Endodermal cell (in vitro differentiated cells): ENCODE measurements around the gene ARHGAP42. TPM values are rescaled to one million over a fixed set of nuclear protein-coding genes. Genes with fewer than 3 reads are reported as not detected.

ENCODE experiments used
- DNase-seq: peaks from one replicate; pipeline ENCODE4 v3.0.0-alpha.2; 2017
- H3K27ac ChIP-seq: 2 replicates; pipeline ENCODE4 v1.5.1; 2013; ENCODE audit warnings: mild to moderate bottlenecking, low read depth, low read length, moderate library complexity
- H3K27me3 ChIP-seq: 2 replicates; pipeline ENCODE4 v1.6.1; 2013; ENCODE audit warnings: mild to moderate bottlenecking, low read length, moderate library complexity; ENCODE audit not compliant: insufficient read depth, control insufficient read depth, poor library complexity, severe bottlenecking
- H3K36me3 ChIP-seq: 2 replicates; pipeline ENCODE4 v1.7.0; 2013; ENCODE audit warnings: mild to moderate bottlenecking, low read length, moderate library complexity; ENCODE audit not compliant: control insufficient read depth, insufficient read depth
- H3K4me1 ChIP-seq: one replicate; pipeline ENCODE4 v1.7.0; 2013; ENCODE audit warnings: low read length; ENCODE audit not compliant: control insufficient read depth, insufficient read depth
- H3K4me3 ChIP-seq: 2 replicates; pipeline ENCODE4 v1.5.1; 2013; ENCODE audit warnings: mild to moderate bottlenecking, low read length, moderate library complexity
- H3K9ac ChIP-seq: 2 replicates; pipeline ENCODE4 v1.6.1; 2013; ENCODE audit warnings: mild to moderate bottlenecking, low read length, moderate library complexity; ENCODE audit not compliant: poor library complexity, severe bottlenecking; ENCODE audit errors: extremely low read depth
- H3K9me3 ChIP-seq: 2 replicates; pipeline ENCODE4 v1.6.1; 2013; ENCODE audit warnings: mild to moderate bottlenecking, low read length, moderate library complexity; ENCODE audit not compliant: control insufficient read depth
- H3K27ac Mint-ChIP-seq: 2 replicates; pipeline ENCODE4 v1.8.0; 2020; ENCODE audit warnings: mixed read lengths
- H3K27me3 Mint-ChIP-seq: 2 replicates; pipeline ENCODE4 v1.8.0; 2021; ENCODE audit warnings: mild to moderate bottlenecking, mixed read lengths; ENCODE audit not compliant: insufficient read depth
- H3K36me3 Mint-ChIP-seq: 2 replicates; pipeline ENCODE4 v1.8.0; 2020; ENCODE audit warnings: low read depth, mixed read lengths
- H3K4me1 Mint-ChIP-seq: 2 replicates; pipeline ENCODE4 v1.8.0; 2020; ENCODE audit warnings: mixed read lengths
- H3K4me3 Mint-ChIP-seq: 2 replicates; pipeline ENCODE4 v1.8.0; 2020; ENCODE audit warnings: mild to moderate bottlenecking, moderate library complexity, mixed read lengths
- H3K9me3 Mint-ChIP-seq: 2 replicates; pipeline ENCODE4 v1.8.0; 2020; ENCODE audit warnings: mild to moderate bottlenecking, mixed read lengths
- WGBS, 2 experiments: methylation state at CpG; one replicate each; pipeline versions ENCODE4 v1.1.5 to v1.1.7; 2013; ENCODE audit warnings: missing lambda C conversion rate in 2 of 2, mixed read lengths in 1 of 2; ENCODE audit not compliant: insufficient coverage in 1 of 2, insufficient read length in 1 of 2; 5-methylcytosine and 5-hydroxymethylcytosine counted together
- total RNA-seq, 2 donors: library from RNA; stranded (reverse); fragmentation: NEBNext Ultra II Directional in 1 of 2; extraction: Animal tissue kit (Norgen Biotek cat#: 25700) in 1 of 2; gene quantifications; 2 replicates in 1 of 2; 3 replicates in 1 of 2; pipeline ENCODE4 v1.2.1, GENCODE V29; 2021
- TF ChIP-seq, protein P1 (sequence below): fragments of 200-600 bp; sonication (generic); conservative IDR thresholded peaks from 2 replicates; pipeline ENCODE4 v1.5.0; 2021; ENCODE audit warnings: antibody characterized with exemption, mild to moderate bottlenecking

The ARHGAP42 gene
- total RNA-seq, 2 donors from 2014 or later = 164 to 176 TPM

DNA sequence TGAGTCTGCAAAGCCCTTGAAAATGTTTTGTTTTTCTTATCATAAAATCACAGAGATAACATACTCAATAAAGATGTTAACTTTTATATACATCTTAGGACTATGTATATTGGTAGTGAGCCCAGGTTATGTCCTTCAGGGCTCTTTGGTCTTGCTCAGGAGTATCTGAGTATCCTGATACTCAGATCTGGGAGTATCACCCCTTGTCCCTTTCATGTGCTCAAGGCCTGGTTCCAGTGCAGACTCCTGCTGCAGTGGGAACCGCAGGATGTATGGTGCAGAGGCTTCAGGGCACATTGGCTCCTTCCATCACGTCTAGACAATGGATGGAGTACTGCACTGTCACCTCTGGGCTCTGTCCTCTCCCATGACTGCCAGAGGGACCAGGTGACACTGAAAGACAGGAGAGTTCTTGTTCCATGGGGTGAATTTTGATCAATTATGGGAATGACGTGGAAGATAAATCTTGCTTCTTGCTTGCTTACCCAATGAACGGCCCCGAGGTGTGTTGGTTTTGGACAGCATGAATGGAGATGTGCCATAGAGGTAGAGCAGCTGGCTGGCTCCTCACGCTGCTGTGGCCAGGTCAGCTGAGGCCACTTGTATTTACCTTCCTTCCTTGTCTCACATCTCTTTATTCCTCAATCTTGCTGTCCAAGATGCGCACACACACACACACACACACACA, 215.5 kb downstream of the ARHGAP42 start:
- no peak for DNase-seq
- Mint-ChIP-seq H3K4me1 (peaks cover 22% of the 10 kb centered on the region), H3K27me3 (no peaks in the 10 kb centered on the region), H3K4me3 (no peak overlapping the region), H3K36me3 (peaks cover 46% of the 10 kb centered on the region), H3K27ac (no peak overlapping the region), H3K9me3 (no peaks in the 10 kb centered on the region)
- Histone ChIP-seq H3K4me1 (no peaks in the 10 kb centered on the region), H3K9ac (no peak overlapping the region), H3K27me3 (no peaks in the 10 kb centered on the region), H3K4me3 (no peak overlapping the region), H3K9me3 (no peaks in the 10 kb centered on the region), H3K36me3 (peaks cover 9% of the 10 kb centered on the region), H3K27ac (no peak overlapping the region)
- 91 to 100% methylated on average over 3 to 6 of the region's 7 CpGs for WGBS, 2 experiments
- TF ChIP-seq, protein P1, sequence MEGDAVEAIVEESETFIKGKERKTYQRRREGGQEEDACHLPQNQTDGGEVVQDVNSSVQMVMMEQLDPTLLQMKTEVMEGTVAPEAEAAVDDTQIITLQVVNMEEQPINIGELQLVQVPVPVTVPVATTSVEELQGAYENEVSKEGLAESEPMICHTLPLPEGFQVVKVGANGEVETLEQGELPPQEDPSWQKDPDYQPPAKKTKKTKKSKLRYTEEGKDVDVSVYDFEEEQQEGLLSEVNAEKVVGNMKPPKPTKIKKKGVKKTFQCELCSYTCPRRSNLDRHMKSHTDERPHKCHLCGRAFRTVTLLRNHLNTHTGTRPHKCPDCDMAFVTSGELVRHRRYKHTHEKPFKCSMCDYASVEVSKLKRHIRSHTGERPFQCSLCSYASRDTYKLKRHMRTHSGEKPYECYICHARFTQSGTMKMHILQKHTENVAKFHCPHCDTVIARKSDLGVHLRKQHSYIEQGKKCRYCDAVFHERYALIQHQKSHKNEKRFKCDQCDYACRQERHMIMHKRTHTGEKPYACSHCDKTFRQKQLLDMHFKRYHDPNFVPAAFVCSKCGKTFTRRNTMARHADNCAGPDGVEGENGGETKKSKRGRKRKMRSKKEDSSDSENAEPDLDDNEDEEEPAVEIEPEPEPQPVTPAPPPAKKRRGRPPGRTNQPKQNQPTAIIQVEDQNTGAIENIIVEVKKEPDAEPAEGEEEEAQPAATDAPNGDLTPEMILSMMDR = no peak

DNA sequence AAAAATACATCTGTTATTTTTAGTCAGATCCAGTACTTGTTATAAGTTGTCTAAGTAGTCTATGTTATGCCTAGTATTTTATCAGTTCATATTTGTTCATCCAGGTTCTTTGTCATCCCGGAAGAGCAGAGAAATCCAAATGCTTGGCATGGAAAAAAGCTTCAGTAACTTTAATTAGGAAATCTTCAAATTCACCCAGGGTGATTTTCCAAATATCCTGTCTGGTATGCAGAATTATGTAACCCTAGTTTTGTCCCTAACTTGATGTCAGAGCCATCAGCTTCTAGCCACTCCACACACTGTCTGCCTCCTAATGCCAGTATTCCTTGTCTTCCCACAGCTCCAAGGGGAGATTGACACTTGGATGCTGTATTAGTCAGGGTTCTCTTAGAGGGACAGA, 216.2 kb downstream of the ARHGAP42 start:
- Histone ChIP-seq H3K4me1 (no peaks in the 10 kb centered on the region), H3K9me3 (no peaks in the 10 kb centered on the region), H3K27ac (no peak overlapping the region), H3K36me3 (peaks cover 15% of the 10 kb centered on the region), H3K4me3 (no peak overlapping the region), H3K27me3 (no peaks in the 10 kb centered on the region), H3K9ac (no peak overlapping the region)
- H3K36me3 Mint-ChIP-seq = peaks cover 44% of the 10 kb centered on the region
- DNase-seq = no peak
- no peaks in the 10 kb centered on the region for H3K27me3 Mint-ChIP-seq
- H3K4me1 Mint-ChIP-seq = peaks cover 20% of the 10 kb centered on the region
- no peak overlapping the region for H3K4me3 Mint-ChIP-seq
- no peaks in the 10 kb centered on the region for H3K9me3 Mint-ChIP-seq
- TF ChIP-seq, protein P1 = no peak
- H3K27ac Mint-ChIP-seq = no peak overlapping the region
- 100% methylated on average over 1 of the region's 1 CpG; no CpG with 5 or more reads in 1 of the 2 experiments for WGBS, 2 experiments

- Histone ChIP-seq H3K9me3 (no peaks in the 10 kb centered on the region), H3K36me3 (peaks cover 21% of the 10 kb centered on the region), H3K4me1 (no peaks in the 10 kb centered on the region), H3K9ac (no peak overlapping the region), H3K4me3 (no peak overlapping the region), H3K27ac (no peak overlapping the region), H3K27me3 (no peaks in the 10 kb centered on the region)
- 90 to 94% methylated on average over 11 to 13 of the region's 13 CpGs for WGBS, 2 experiments
- no peak overlapping the region for H3K4me3 Mint-ChIP-seq
- peaks cover 8% of the 10 kb centered on the region for H3K4me1 Mint-ChIP-seq
- DNase-seq = no peak
- H3K27ac Mint-ChIP-seq = no peak overlapping the region
- TF ChIP-seq, protein P1 = no peak
- H3K9me3 Mint-ChIP-seq = no peaks in the 10 kb centered on the region
- peaks cover 37% of the 10 kb centered on the region for H3K36me3 Mint-ChIP-seq
- no peaks in the 10 kb centered on the region for H3K27me3 Mint-ChIP-seq
Measured at GRCh38 chr11:100905684-100906083, 218.6 kb downstream of the ARHGAP42 start.
